ENCODE data around the gene PCSK2.

PCSK2 gene

DNA sequence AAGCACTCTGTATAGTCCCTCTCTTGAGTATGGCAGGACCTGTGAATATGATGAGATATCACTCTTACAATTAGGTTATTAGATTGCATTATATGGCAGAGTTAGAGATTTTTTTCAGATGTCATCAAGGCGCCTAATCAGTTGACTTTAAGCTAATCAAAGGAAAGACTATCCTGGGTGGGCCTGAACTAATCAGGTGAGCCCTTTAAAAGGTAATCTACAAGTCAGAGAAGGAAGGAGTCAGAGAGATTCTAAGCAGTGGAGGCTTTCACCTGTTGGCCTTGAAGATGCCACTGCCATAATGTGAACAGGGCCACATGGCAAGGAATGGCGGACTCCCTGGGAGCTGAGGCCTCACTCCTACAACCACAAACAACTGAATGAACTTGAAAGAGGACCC is 152.8 kb downstream of the PCSK2 start:
- TF ChIP-seq GATA1 (IDR thresholded peaks at IDR 0.05; ENCODE audit: low read depth, low read length) (no peak), POLR2A (IDR thresholded peaks at IDR 0.05; ENCODE audit: low read length) (no peak)
- no peak for DNase-seq

GRCh38 chr20:17380801-17381200 is 154.0 kb downstream of the PCSK2 start:
- TF ChIP-seq GATA1 (IDR thresholded peaks at IDR 0.05; ENCODE audit: low read depth, low read length): no peak
- DNase-seq: no peak

DNA sequence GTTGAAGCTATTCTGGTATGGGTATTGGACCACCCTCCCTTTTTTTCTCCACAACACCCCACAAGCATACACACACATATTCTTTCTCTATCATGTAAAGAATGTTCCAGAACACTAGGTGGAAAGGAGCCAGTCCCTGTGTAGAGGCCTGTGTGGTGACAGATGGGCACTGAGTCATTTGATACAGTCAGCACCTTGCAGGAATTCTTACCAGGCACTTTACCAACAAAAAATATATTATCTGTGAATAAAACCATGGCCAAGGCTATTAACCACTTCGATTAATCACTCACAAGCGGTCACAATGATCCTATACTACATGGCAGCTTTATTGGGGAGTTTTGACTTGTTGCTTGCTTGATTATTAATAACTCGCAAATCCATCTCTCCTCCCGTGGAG is 154.9 kb downstream of the PCSK2 start:
- TF ChIP-seq GATA1 (IDR thresholded peaks at IDR 0.05; ENCODE audit: low read depth, low read length) (no peak), POLR2A (IDR thresholded peaks at IDR 0.05; ENCODE audit: low read length) (no peak)
- DNase-seq: no peak

GRCh38 chr20:17385798-17386197 is 159.0 kb downstream of the PCSK2 start:
- no peak for TF ChIP-seq GATA1 (IDR thresholded peaks at IDR 0.05; ENCODE audit: low read depth, low read length)
- no peak for TF ChIP-seq POLR2A (IDR thresholded peaks at IDR 0.05; ENCODE audit: low read length)
- DNase-seq: no peak

DNA sequence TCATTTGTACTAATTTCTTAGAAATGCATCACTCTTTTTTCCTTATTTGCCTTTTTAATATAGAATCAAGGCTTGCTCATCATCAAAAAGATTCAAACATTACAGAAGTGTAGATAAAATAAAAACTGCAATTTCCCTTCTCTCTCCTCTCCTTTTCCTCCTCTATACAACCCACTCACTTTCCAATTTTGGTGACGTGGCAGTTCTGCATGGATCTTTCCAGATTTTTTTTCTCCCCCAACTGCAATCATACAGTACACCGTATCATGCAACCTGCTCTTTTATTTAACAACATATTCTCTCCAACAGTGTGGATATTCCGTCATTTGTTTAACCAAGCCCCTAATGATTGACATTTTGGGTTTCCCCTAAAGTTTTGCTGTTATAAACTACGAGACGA is 163.8 kb downstream of the PCSK2 start:
- no peak for DNase-seq
- no peak for TF ChIP-seq GATA1 (IDR thresholded peaks at IDR 0.05; ENCODE audit: low read depth, low read length)
- TF ChIP-seq POLR2A (IDR thresholded peaks at IDR 0.05; ENCODE audit: low read length): no peak

- TF ChIP-seq GATA1 (IDR thresholded peaks at IDR 0.05; ENCODE audit: low read depth, low read length): no peak
- no peak for TF ChIP-seq POLR2A (IDR thresholded peaks at IDR 0.05; ENCODE audit: low read length)
Measured at GRCh38 chr20:17391127-17391771, 164.4 kb downstream of the PCSK2 start.

DNA sequence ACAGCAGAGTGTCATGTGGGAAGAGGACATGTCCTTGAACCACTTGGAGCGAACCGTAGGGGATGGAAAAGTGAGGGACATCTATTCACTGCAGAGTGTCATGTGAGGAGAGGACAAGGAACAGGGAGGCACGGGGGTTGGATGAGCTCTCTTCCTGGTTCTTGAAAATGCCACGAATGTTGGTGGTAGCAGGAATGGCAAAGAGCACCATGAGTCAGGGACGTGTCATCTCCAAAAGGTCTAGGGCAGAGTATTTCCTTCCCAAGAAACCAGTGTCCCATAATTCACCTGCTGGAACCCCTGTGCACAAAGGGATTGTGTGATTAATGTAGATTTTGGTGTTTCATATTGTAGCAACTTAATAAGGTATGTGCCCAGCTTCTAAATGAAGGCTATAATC is 167.6 kb downstream of the PCSK2 start:
- TF ChIP-seq GATA1 (IDR thresholded peaks at IDR 0.05; ENCODE audit: low read depth, low read length) (no peak), POLR2A (IDR thresholded peaks at IDR 0.05; ENCODE audit: low read length) (no peak)
- DNase-seq: no peak

More at GRCh38 chr20:17391127-17391771, 164.4 kb downstream of the PCSK2 start:
- no peak for DNase-seq

GRCh38 chr20:17395729-17396128 is 168.9 kb downstream of the PCSK2 start:
- no peak for DNase-seq
- no peak for TF ChIP-seq POLR2A (IDR thresholded peaks at IDR 0.05; ENCODE audit: low read length)
- no peak for TF ChIP-seq GATA1 (IDR thresholded peaks at IDR 0.05; ENCODE audit: low read depth, low read length)

GRCh38 chr20:17399303-17399985 is 172.6 kb downstream of the PCSK2 start:
- TF ChIP-seq POLR2A (IDR thresholded peaks at IDR 0.05; ENCODE audit: low read length) (no peak), GATA1 (IDR thresholded peaks at IDR 0.05; ENCODE audit: low read depth, low read length) (no peak)
- no peak for DNase-seq

GRCh38 chr20:17403461-17403860 is 176.6 kb downstream of the PCSK2 start:
- TF ChIP-seq POLR2A (IDR thresholded peaks at IDR 0.05; ENCODE audit: low read length): no peak
- TF ChIP-seq GATA1 (IDR thresholded peaks at IDR 0.05; ENCODE audit: low read depth, low read length): no peak
- no peak for DNase-seq

GRCh38 chr20:17406051-17406590 is 179.3 kb downstream of the PCSK2 start:
- TF ChIP-seq POLR2A (IDR thresholded peaks at IDR 0.05; ENCODE audit: low read length): no peak
- TF ChIP-seq GATA1 (IDR thresholded peaks at IDR 0.05; ENCODE audit: low read depth, low read length): no peak
- no peak for DNase-seq

DNA sequence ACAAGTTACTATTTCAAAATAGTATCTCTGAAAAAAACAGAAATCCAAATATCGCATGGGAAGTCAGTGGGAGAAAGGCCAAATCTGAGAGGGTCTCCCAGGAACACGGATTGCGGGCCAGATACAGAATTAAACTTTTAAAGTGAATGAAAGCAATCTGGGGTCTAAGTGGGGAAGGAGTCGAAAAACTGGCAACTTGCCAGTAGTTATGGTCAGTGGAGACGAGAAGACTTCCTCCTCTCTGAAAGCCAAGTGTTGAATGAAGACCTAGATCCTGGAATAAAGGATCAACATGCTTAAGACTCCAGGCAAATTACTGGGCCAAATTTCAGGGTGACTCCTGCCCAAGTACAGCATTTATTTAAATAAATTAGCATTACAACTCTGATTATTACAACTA is 180.7 kb downstream of the PCSK2 start:
- no peak for TF ChIP-seq POLR2A (IDR thresholded peaks at IDR 0.05; ENCODE audit: low read length)
- DNase-seq: no peak

DNA sequence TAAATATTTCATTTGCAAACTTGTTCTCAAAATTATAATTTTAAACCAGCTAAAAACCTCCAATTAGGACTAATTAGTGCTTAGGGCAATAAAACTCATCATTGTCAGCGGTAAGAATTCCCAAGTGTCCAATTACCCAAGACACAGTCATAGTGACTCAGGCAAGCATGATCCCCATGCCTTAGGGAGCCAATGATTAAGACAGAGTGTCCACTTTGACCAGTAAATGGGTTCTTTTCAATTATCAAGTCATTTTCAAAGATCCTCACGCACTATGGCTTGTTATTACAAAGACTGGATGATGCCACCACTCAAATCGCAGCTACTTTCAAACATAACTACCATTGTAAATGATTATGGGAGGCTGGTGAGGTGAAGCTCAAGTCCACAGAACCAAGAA is 190.4 kb downstream of the PCSK2 start:
- no peak for DNase-seq
- TF ChIP-seq GATA1 (IDR thresholded peaks at IDR 0.05; ENCODE audit: low read depth, low read length) (no peak), POLR2A (IDR thresholded peaks at IDR 0.05; ENCODE audit: low read length) (no peak)

- TF ChIP-seq POLR2A (IDR thresholded peaks at IDR 0.05; ENCODE audit: low read length) (no peak), GATA1 (IDR thresholded peaks at IDR 0.05; ENCODE audit: low read depth, low read length) (no peak)
- no peak for DNase-seq
Measured at GRCh38 chr20:17418737-17419136, 191.9 kb downstream of the PCSK2 start.

- no peak for DNase-seq
- no peak for TF ChIP-seq GATA1 (IDR thresholded peaks at IDR 0.05; ENCODE audit: low read depth, low read length)
- TF ChIP-seq POLR2A (IDR thresholded peaks at IDR 0.05; ENCODE audit: low read length): no peak
Measured at GRCh38 chr20:17419479-17420041, 192.7 kb downstream of the PCSK2 start.

Measured in erythroblast (primary cell).